ENCODE data around the gene NSD2. TPM values are rescaled to one million over a fixed set of nuclear protein-coding genes. Genes with fewer than 3 reads are reported as not detected.
"Not testable (repeated sequence)": the region's sequence is repeated elsewhere in the genome, so short reads cannot be mapped to it uniquely, and the experiment has no call there.

NSD2 gene
- total RNA-seq, 1 donor from 2014 or later: 60.4 TPM

GRCh38 chr4:2009651-2010233 lies 138.5 kb downstream of the NSD2 start:
- intact Hi-C loops (cut with DNase I): no loop called here
- no peak for DNase-seq (ENCODE audit: low spot score)

DNA sequence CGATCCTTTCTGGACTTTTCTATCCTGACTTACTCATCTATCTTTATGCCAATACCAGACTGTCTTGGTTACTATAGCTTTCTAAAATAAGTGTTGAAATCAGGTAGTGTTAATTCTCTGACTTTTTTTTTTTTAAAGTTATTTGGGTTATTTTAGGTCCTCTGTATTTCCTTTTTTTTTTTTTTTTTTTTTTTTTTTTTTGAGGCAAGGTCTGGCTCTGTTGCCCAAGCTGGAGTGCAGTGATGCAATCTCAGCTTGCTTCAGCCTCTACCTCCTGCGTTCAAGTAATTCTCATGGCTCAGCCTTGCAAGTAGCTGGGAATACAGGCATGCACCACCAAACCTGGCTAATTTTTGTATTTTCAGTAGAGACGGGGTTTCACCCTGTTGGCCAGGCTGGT lies 140.4 kb downstream of the NSD2 start:
- no peak for DNase-seq (ENCODE audit: low spot score)
- intact Hi-C loops (cut with DNase I): no loop called here

GRCh38 chr4:2015008-2015407 lies 143.8 kb downstream of the NSD2 start:
- DNase-seq (ENCODE audit: low spot score): no peak
- intact Hi-C loops (cut with DNase I): no loop called here

DNA sequence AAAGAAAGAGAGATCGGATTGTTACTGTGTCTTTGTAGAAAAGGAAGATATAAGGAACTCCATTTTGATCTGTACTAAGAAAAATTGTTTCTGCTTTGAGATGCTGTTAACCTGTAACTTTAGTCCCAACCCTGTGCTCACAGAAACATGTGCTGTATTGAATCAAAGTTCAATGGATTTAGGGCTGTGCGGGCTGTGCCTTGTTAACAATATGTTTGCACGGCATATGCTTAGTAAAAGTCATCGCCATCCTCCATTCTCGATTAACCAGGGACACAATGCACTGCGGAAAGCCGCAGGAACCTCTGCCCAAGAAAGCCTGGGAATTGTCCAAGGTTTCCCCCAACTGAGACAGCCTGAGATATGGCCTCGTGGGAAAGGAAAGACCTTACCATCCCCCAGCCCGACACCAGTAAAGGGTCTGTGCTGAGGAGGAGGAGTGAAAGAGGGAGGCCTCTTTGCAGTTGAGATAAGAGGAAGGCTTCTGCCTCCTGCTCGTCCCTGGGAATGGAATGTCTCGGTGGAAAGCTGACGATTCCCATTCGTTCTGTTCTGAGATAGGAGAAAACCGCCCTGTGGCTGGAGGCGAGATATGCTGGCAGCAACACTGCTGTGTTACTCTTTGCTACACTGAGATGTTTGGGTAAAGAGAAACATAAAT lies 150.3 kb downstream of the NSD2 start:
- DNase-seq (ENCODE audit: low spot score): not testable (repeated sequence)

DNA sequence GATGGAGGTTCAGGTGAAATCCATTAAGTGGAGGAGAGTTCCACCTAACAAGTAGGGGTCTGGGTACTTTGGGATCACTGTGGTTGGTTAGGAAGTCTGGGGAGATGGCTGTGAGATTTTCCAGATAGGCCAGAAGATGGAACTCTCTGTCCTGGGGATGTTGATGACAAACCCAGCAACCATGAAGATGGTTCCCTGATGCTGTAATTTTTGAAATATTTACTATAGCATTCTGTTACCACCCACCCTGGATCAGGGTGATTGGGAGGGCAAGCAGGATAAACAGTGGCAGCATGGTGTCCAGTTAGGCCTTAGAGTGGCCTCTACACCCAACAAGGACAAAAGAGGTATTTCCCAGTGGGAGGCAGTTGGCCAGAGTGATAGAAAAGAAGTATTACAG lies 153.5 kb downstream of the NSD2 start:
- no peak for DNase-seq (ENCODE audit: low spot score)
- intact Hi-C loops (cut with DNase I): no loop called here

More for the DNA sequence above, 150.3 kb downstream of the NSD2 start:
- intact Hi-C loops (cut with DNase I): not testable (repeated sequence)

DNA sequence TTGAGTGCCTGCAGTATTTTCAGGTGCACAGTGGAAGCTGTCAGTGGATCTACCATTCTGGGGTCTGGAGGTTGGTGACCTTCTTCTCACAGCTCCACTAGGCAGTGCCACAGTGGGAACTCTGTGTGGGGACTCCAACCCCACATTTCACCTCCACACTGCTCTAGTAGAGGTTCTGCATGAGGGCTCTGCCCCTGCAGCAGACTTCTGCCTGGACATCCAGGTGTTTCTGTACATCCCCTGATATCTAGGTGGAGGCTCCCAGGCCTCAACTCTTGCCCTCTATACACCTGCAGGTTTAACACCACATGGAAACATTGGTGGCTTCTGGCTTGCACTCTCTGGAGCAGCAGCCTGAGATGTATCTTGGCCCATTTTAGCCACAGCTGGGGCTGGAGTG lies 154.6 kb downstream of the NSD2 start:
- no peak for DNase-seq (ENCODE audit: low spot score)
- intact Hi-C loops (cut with DNase I): no loop called here

DNA sequence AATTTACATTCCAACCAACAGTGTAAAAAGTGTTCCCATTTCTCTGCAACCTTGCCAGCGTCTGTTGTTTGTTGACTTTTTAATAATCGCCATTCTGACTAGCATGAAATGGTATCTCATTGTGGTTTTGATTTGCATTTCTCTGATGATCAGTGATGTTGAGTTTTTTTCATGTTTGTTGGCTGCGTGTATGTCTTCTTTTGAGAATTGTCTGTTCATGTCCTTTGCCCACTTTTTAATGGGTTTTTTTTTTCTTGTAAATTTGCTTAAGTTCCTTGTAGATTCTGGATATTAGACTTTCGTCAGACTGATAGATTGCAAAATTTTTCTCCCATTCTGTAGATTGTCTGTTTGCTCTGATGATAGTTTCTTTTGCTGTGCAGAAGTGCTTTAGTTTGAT lies 155.9 kb downstream of the NSD2 start:
- DNase-seq (ENCODE audit: low spot score); intact Hi-C loops (cut with DNase I): not testable (repeated sequence)

DNA sequence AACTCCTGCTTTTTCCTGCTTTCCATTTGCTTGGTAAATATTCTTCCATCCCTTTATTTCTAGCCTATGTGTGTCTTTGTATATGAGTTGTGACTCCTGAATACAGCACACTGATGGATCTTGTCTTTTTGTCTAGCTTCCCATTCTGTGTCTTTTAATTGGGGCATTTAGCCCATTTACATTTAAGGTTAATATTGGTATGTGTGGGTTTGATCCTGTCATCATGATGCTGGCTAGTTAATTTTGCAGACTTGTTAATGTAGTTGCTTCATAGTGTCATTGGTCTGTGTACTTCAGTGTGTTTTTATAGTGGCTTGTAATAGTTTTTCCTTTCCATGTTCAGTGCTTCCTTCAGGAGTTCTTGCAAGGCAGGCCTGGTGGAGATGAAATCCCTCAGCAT lies 160.0 kb downstream of the NSD2 start:
- DNase-seq (ENCODE audit: low spot score); intact Hi-C loops (cut with DNase I): not testable (repeated sequence)

Small RNAs within 50 kb of the gene (microRNA-seq; reads per million reads assigned to microRNA genes)
- gene MIR943: not detected

Other genes with a start within 250 kb of the NSD2 start
- gene FAM53A, start 187.1 kb upstream of the NSD2 start, total RNA-seq: 1.00 TPM
- gene SLBP, start 159.1 kb upstream of the NSD2 start, total RNA-seq: 12.1 TPM
- gene TMEM129, start 150.1 kb upstream of the NSD2 start, total RNA-seq: 38.1 TPM
- 4.1 TPM for gene TACC3, start 149.9 kb upstream of the NSD2 start, total RNA-seq
- 4.7 TPM for gene FGFR3, start 78.1 kb upstream of the NSD2 start, total RNA-seq
- 37.8 TPM for gene LETM1, start 15.2 kb upstream of the NSD2 start, total RNA-seq
- 14.7 TPM for gene NELFA, start 137.6 kb downstream of the NSD2 start, total RNA-seq
- gene NAT8L, start 187.9 kb downstream of the NSD2 start, total RNA-seq: 1.1 TPM